ENCODE measurements around the gene MMS19.

The MMS19 gene

DNA sequence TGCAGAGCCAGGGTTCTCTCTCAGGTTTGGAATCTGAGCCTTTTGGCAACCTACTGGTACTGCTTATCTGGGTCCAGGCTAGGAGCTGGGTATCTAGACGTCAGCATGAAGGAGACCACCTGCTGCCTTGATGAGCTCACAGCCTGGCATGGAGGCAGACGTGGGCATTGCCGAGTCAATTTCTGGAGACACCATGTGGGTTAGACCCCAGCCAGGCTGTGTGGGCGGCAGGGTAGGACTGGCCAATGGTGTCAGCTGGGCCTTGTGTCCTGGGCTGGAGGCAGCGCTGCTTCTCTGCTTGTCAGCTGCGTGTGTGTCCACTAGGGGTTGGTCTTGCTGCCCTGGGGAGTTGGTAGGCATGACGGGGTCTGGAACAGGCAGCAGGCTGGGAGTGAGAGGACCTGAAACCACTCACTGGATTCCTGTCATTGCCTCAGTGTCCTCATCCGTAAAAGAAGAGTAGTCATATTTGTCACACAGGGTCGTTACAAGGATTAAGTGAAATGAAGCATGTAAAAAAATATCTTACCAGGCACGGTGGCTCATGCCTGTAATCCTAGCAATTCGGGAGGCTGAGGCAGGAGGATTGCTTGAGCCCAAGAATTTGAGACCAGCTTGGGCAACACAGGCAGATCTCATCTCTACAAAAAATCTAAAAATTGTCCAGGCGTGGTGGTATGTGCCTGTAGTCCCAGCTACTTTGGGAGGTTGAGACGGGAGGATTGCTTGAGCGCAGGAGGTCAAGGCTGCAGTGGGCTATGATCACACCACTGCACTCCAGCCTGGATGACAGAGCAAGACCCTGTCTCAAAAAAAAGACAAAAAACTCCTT lies 42.7 kb upstream of the MMS19 start:
- no peaks in the 10 kb centered on the region for H3K36me3 ChIP-seq
- H3K9ac ChIP-seq: 0 out of 22 replicates have a peak overlapping the region, but pooled peaks of 1 of the 11 experiments have one; percentile 23
- peaks cover 0 to 17% (median 0%) of the 10 kb centered on the region in 11 experiments; a peak in 4 of 22 replicates for H4K20me1 ChIP-seq
- H3K4me3 ChIP-seq: no peak overlapping the region
- TF ChIP-seq Cebpa-rat (IDR thresholded peaks at IDR 0.05): no peak
- H3K4me2 ChIP-seq: peak overlapping the region in 6 of 11 experiments; percentile 86 to 95 (median 93); a peak in 9 of 22 replicates
- peaks cover 23 to 65% (median 40%) of the 10 kb centered on the region in 10 experiments for H3K4me1 ChIP-seq
- no peaks in the 10 kb centered on the region for H3K9me3 ChIP-seq (replicated peaks in 1 of 11)
- H3K27me3 ChIP-seq: no peaks in the 10 kb centered on the region
- H3K27ac ChIP-seq: 0 out of 22 replicates have a peak overlapping the region, but pooled peaks of 1 of the 11 experiments have one; percentile 9

DNA sequence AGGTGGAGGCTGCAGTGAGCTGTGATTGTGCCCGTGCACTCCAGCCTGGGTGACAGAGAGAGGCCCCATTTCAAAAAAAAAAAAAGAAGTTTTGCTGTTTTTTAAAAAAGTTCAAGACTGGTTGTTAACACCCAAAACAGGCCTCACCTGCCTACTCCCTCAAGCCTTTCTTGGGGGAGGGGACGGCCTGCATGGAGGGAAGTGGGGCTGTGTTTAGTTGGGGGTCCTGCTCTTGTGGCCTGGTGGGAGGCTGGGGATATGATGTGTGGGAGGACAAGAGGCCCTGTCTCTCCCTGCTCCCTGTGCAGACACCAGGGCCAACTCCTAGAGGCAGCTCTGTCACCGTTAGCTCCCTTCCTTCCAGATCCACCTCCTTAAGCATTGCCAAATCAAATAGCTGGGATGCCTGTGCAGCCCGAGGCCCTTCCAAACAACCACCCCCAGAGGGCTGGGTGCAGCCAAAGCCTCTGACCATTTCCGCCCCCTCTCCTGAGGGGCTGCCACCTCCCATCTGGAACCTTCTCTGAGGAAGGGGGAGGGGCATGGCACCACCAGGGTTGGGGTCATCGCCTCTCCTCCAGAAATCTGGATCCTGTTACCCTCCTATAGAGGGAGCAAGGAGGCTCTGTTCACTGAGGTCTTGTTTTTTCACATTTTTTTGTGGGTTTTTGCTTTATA lies 41.4 kb upstream of the MMS19 start:
- H3K9ac ChIP-seq: no peak overlapping the region

DNA sequence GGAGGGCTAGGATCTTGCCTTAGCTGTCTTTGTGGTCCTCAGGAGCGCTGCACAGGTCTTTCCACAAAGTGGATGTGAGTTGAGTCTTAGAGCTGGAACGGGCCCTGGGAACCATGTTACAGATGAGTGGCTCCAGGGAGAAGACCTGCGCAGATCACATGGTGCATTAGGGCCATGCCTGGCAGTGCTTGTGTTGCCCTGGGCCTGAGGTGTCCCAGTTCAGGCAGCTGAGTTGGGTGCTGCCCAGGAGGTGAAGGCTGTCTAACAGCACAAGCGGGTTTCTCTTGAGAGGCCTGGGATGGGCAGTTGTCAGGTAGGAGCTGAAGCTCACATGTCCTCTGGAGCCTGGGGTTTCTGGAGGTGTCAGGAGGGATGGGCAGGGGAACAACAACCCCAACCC lies 40.6 kb upstream of the MMS19 start:
- Histone ChIP-seq H3K4me1 (peaks cover 22 to 46% (median 34%) of the 10 kb centered on the region in 10 experiments), H3K4me3 (no peak overlapping the region), H3K4me2 (no peak overlapping the region), H3K9me3 (replicated peaks in 1 of 11) (no peaks in the 10 kb centered on the region), H4K20me1 (peaks cover 0 to 17% (median 0%) of the 10 kb centered on the region in 11 experiments; a peak in 4 of 22 replicates), H3K27me3 (no peaks in the 10 kb centered on the region), H3K9ac (no peak overlapping the region), H3K36me3 (no peaks in the 10 kb centered on the region), H3K27ac (no peak overlapping the region)
- no peak for TF ChIP-seq Cebpa-rat (IDR thresholded peaks at IDR 0.05)

More for the DNA sequence above, 41.4 kb upstream of the MMS19 start:
- Histone ChIP-seq H3K4me3 (no peak overlapping the region), H3K27ac (no peak overlapping the region), H3K36me3 (no peaks in the 10 kb centered on the region), H3K9me3 (replicated peaks in 1 of 11) (no peaks in the 10 kb centered on the region), H3K4me1 (peaks cover 23 to 55% (median 40%) of the 10 kb centered on the region in 10 experiments), H3K27me3 (no peaks in the 10 kb centered on the region), H3K4me2 (peak overlapping the region in 4 of 11 experiments; percentile 3 to 86 (median 8); a peak in 2 of 22 replicates), H4K20me1 (peaks cover 0 to 17% (median 0%) of the 10 kb centered on the region in 11 experiments; a peak in 4 of 22 replicates)
- no peak for TF ChIP-seq Cebpa-rat (IDR thresholded peaks at IDR 0.05)

DNA sequence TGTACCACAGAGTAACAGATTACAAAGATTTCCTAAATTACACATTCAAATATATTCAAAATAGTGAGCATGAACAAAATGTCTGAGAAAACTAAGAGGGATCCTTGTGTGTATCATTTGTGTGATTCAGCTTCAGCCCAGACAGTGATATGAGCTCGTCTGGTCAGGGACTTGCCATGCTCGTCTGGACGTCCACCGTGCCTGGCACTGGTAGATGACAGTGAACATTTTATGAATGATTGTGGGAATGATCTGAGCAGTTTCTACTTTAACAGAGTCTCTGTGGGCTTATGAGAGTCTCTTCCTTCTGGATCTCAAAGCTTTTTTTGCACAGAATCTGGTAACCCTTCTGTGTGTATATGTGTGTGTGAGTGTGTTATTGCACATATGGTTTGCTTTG lies 40.2 kb upstream of the MMS19 start:
- no peak overlapping the region for H3K4me2 ChIP-seq
- H3K9ac ChIP-seq: no peak overlapping the region
- H3K9me3 ChIP-seq (replicated peaks in 1 of 11): no peaks in the 10 kb centered on the region
- no peak for TF ChIP-seq Cebpa-rat (IDR thresholded peaks at IDR 0.05)
- H3K27me3 ChIP-seq: no peaks in the 10 kb centered on the region
- H3K27ac ChIP-seq: no peak overlapping the region
- H3K36me3 ChIP-seq: no peaks in the 10 kb centered on the region
- H3K4me1 ChIP-seq: peaks cover 18 to 42% (median 30%) of the 10 kb centered on the region in 10 experiments
- peaks cover 0 to 17% (median 0%) of the 10 kb centered on the region in 11 experiments; a peak in 4 of 22 replicates for H4K20me1 ChIP-seq
- H3K4me3 ChIP-seq: no peak overlapping the region

DNA sequence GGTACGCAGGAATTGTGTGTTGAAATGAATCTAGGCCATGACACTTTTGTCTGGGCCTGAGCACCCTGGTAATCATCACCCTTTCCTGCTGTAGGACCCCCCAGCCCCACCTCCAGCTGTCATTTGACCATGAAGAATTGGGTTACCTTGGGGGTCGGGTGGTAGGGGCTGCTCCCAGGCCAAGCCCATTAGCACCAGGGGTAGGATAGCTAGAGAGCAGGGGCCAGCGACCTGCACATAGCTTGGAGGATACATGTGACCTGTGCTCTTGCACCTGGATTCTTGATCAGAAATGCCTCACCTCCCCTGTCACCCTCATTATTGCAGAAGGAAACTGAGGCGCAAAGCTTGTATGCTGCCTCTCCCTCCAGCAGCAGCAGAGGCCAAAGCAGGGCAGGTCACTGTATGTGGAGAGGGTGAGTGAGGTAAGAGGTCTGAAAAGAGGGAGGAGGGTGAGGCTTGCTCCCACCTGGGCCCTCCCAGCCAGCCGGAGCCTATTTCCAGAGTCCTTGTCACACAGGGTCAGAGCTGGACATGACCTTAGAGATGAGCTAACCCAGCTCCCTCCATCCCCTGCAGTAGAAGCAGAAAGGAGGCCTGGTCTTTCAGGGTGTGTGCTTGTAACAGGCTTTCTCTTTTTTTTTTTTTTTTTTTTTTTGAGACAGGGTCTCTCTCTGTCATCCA lies 39.1 kb upstream of the MMS19 start:
- no peaks in the 10 kb centered on the region for H3K27me3 ChIP-seq
- H3K27ac ChIP-seq: no peak overlapping the region
- no peak overlapping the region for H3K9ac ChIP-seq
- peaks cover 7 to 31% (median 19%) of the 10 kb centered on the region in 10 experiments for H3K4me1 ChIP-seq
- H3K9me3 ChIP-seq (replicated peaks in 1 of 11): no peaks in the 10 kb centered on the region
- H3K36me3 ChIP-seq: no peaks in the 10 kb centered on the region
- TF ChIP-seq Cebpa-rat (IDR thresholded peaks at IDR 0.05): no peak
- peaks cover 0 to 19% (median 0%) of the 10 kb centered on the region in 11 experiments; a peak in 5 of 22 replicates for H4K20me1 ChIP-seq
- H3K4me3 ChIP-seq: no peak overlapping the region
- H3K4me2 ChIP-seq: no peak overlapping the region

DNA sequence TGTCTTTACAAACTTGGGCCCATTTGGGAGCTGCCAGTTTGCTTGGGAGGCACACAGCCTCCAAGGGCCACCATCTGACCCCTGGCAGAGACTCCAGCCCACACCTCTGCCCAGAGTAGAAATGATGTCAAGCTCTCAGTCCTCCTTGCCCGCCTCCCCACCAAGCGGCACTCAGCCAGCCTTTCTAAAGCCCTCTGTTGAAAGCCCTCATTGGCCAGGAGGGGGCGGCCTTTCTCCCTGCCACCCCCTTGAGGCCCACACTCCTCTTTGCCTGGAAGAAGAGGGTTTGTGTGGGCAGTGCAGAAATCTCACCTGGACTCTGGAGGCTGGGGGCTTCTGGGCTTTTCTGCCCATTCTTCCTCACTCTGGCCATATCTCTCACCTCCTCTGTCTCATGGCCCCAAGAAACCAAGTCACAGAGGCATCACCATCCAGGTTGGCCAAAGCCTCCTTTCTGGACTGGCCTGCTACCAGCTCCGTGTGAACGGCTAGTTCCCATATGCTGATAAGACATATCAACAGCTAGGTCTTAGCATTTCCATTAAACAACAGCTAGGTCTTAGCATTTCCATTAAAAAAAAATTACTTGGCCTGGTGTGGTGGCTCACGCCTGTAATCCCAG lies 36.6 kb upstream of the MMS19 start:
- peaks cover 0 to 7% (median 2%) of the 10 kb centered on the region in 10 experiments; a peak in 9 of 20 replicates for H3K4me1 ChIP-seq

DNA sequence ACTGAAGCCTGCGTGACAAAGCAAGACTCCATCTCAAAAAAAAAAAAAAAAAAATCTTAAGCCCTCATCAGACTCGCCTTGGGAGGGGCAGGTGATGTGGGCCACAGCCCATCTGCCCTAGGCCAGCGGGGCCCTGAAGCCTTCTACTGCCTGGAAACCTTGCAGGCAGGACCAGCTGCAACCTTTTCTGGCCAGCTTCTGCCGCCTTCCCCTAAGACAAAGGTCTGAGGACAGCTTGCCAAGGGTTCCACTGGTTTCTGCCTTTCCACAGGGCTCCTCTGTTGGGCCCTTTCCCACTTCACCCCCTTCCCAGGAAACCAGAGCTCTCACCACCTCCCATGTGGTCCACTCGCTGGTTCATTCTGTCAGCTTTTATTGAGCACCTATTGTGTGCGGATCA lies 35.7 kb upstream of the MMS19 start:
- Histone ChIP-seq H3K4me1 (no peaks in the 10 kb centered on the region; a peak in 1 of 20 replicates), H3K36me3 (no peaks in the 10 kb centered on the region), H3K27ac (no peak overlapping the region), H3K4me2 (no peak overlapping the region), H3K27me3 (no peaks in the 10 kb centered on the region), H3K9me3 (replicated peaks in 1 of 11) (peaks cover 0 to 7% (median 0%) of the 10 kb centered on the region in 11 experiments; a peak in 7 of 22 replicates), H4K20me1 (peaks cover 0 to 22% (median 0%) of the 10 kb centered on the region in 11 experiments; a peak in 4 of 22 replicates), H3K4me3 (no peak overlapping the region), H3K9ac (no peak overlapping the region)
- no peak for TF ChIP-seq Cebpa-rat (IDR thresholded peaks at IDR 0.05)

More for the DNA sequence above, 36.6 kb upstream of the MMS19 start:
- Histone ChIP-seq H3K9me3 (replicated peaks in 1 of 11) (peaks cover 0 to 2% (median 0%) of the 10 kb centered on the region in 11 experiments; a peak in 5 of 22 replicates), H3K36me3 (no peaks in the 10 kb centered on the region), H3K4me2 (no peak overlapping the region), H3K27ac (no peak overlapping the region), H3K9ac (no peak overlapping the region), H3K4me3 (no peak overlapping the region), H3K27me3 (no peaks in the 10 kb centered on the region), H4K20me1 (peaks cover 0 to 22% (median 0%) of the 10 kb centered on the region in 11 experiments; a peak in 4 of 22 replicates)
- TF ChIP-seq Cebpa-rat (IDR thresholded peaks at IDR 0.05): no peak

DNA sequence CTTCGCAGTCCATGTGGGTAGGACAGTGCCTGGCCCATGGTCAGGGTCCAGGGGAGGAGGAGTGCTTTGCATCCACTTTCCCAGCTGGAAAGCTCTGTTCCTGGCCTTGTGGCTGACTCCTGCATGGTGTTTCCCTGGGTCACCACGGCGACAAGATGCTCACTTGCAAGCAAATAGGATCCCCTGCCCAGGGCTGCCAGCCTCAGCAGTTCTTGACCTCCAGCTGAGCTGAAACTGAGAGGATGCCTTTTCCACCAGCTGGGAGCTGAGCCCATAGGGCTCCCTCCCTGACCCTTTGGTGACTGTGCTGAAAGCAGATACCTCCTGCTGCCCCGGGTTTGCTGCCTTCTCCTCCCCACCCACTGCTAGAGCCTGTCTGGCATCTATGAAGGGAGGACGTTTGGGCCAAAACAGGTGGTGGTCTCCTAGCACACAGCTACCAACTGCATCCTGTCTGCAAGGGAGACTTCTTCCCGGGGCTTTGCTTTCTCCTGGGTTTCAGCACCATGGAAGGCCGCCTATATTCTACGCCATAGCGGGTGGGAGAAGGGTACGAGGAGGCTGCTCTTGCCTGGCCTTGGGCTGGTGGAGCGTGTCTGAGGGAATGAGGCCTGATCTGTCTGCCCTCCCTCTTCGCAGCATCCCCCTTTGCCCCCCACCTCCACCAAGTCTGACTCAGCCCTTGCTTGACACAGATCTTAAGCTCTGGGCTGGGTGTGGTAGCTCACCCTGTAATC lies 34.9 kb upstream of the MMS19 start:
- H4K20me1 ChIP-seq: peaks cover 0 to 22% (median 0%) of the 10 kb centered on the region in 11 experiments; a peak in 4 of 22 replicates
- no peaks in the 10 kb centered on the region for H3K36me3 ChIP-seq
- H3K9ac ChIP-seq: no peak overlapping the region
- no peak overlapping the region for H3K27ac ChIP-seq
- H3K4me2 ChIP-seq: no peak overlapping the region
- H3K4me3 ChIP-seq: no peak overlapping the region
- H3K9me3 ChIP-seq (replicated peaks in 1 of 11): peaks cover 0 to 7% (median 0%) of the 10 kb centered on the region in 11 experiments; a peak in 7 of 22 replicates
- no peaks in the 10 kb centered on the region for H3K27me3 ChIP-seq
- no peak for TF ChIP-seq Cebpa-rat (IDR thresholded peaks at IDR 0.05)
- no peaks in the 10 kb centered on the region; a peak in 1 of 20 replicates for H3K4me1 ChIP-seq

All from BLaER1 treated with 17β-estradiol and CSF1 and Interleukin-3, amounts not matched to agents 10 nM and 100 nM (cell line).